Measurements from ENCODE around the gene MRPL58. TPM values are rescaled to one million over a fixed set of nuclear protein-coding genes. Genes with fewer than 3 reads are reported as not detected.
A peak's percentile ranks its signal among the peaks of the same experiment; 100 is the strongest.

The MRPL58 gene
- total RNA-seq, 1 donor from 2014 or later = 78.1 TPM

DNA sequence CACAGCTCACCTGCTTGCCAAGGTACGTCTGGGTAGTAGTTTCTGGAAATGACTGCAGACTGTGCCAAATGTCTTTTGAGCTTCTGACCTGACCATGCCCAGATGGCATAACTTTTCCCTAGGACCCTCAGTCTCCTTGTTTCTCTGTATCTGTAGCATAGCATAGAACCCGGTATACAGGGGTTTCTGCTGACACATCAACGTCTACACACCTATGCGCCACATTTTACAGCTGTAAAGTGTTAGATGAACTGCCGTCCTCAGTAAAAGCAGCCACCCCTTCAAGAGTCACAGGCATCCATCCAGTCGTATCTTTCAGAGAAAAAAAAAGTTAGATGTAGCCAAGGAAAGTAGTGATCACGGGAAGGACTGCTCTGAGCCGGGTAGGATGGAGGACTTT, 52.0 kb downstream of the MRPL58 start:
- no peak for DNase-seq (ENCODE audit: low spot score)
- intact Hi-C loops (cut with micrococcal nuclease) = loop anchor here (2.0 kb wide), 1 partner anchor 18 kb away; the partner anchor contains the start of genes ATP5PD and KCTD2
- no peak overlapping the region for H3K4me3 Mint-ChIP-seq
- H3K9me3 Mint-ChIP-seq = no peaks in the 10 kb centered on the region
- no peaks in the 10 kb centered on the region for H3K27me3 Mint-ChIP-seq (ENCODE audit: insufficient read depth)
- H3K36me3 Mint-ChIP-seq (ENCODE audit: low read depth) = peaks cover 35% of the 10 kb centered on the region
- no peak overlapping the region for H3K27ac Mint-ChIP-seq
- peaks cover 41% of the 10 kb centered on the region for H3K4me1 Mint-ChIP-seq (ENCODE audit: low read depth)

DNA sequence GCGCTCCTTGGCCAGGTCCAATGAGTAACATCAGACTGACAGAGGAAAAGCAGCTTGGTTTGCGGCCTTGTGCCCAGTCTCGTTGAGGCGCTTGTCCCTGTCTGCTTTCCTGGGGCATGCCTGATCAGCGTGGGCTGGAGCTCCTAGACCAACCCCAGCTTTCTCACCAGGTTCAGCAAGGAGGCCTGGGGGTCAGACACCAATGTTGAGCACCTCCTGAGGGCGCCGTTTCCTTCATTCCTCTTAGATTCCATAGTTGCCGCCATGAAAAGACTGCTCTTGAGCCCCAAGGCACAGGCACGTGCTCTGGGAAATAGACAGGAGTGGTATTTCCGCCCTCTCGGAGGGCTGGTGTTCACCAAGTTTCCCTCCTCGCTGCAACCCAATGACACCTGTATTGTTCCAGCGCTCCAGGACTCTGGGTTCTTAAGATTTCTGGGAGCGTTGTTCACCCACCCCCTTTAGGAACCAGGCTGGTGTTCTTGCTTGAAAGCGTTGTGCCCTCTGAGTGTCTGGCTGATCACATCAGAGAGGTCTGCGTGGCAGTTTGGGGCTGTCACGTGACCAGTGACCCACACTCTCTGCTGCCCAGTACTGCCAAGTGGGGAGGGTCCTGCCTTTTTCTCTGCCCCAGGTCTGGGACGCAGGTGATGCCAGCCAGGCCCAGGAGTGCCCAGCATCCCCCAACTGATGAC, 52.5 kb downstream of the MRPL58 start:
- Mint-ChIP-seq H3K36me3 (ENCODE audit: low read depth) (peaks cover 32% of the 10 kb centered on the region), H3K9me3 (no peaks in the 10 kb centered on the region), H3K27ac (peak overlapping the region; percentile 85), H3K4me3 (peak overlapping the region; percentile 11), H3K4me1 (ENCODE audit: low read depth) (peaks cover 35% of the 10 kb centered on the region), H3K27me3 (ENCODE audit: insufficient read depth) (no peaks in the 10 kb centered on the region)
- no peak for DNase-seq (ENCODE audit: low spot score)
- intact Hi-C loops (cut with micrococcal nuclease) = loop anchor here (1.0 to 5.0 kb wide), 3 partner anchors 18 to 42 kb away; partner anchors contain the start of genes ARMC7, ATP5PD and KCTD2

DNA sequence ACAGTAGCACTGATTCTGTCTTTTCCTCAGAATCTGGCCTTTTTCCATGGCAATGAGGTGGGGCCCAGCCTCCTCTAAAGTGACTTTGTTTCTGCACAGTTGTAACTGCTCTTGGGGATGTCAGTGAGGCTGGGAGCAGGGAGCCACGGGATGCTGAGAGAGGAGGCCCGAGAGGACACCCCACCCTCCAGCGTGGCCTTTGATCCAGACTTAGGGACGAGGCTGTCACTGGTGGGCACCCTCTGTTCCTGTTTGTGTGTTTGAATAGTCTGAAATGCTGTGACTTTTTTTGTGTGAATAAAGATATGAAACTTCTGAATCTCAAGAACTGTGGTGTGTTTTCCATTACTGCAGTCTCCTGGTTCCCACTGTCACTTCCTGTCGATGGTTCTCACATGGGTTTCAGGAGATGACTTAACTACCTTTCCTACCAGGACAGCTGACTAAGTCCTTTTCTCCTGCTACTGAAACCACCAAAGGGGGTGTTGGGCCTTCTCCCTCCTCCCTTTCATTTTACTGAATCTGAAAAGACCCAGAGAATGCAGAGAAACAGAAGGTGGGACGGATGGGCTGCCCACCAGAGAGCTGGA, 53.2 kb downstream of the MRPL58 start:
- Mint-ChIP-seq H3K36me3 (ENCODE audit: low read depth) (peaks cover 30% of the 10 kb centered on the region), H3K27ac (peak overlapping the region; percentile 85), H3K4me1 (ENCODE audit: low read depth) (peaks cover 34% of the 10 kb centered on the region), H3K9me3 (no peaks in the 10 kb centered on the region), H3K4me3 (peak overlapping the region; percentile 27), H3K27me3 (ENCODE audit: insufficient read depth) (no peaks in the 10 kb centered on the region)
- intact Hi-C loops (cut with micrococcal nuclease) = loop anchor here (1.0 to 5.0 kb wide), 3 partner anchors 19 to 42 kb away; partner anchors contain the start of genes ARMC7, ATP5PD and KCTD2
- DNase-seq (ENCODE audit: low spot score) = no peak

DNA sequence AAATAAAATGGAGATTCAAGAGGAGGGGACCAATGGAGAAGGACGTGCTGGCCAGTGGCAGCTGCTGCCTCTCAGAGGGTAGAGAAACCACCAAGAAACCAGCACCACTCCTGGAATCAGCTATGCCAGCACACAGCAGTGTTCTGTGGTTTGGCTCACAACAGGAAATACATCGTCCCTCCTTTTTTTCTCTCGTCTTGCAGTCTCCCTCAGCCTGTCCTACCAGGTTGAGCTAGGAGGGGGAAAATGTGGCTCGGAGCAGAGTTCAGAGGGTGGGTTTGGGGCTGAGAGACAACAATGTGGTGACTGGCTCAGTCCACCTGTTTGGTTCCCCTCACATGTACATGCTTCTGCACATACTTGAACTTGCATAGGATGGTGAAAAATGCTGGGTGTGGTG, 55.4 kb downstream of the MRPL58 start:
- H3K4me1 Mint-ChIP-seq (ENCODE audit: low read depth) = peaks cover 26% of the 10 kb centered on the region
- intact Hi-C loops (cut with micrococcal nuclease) = loop anchor here (5.0 kb wide), 1 partner anchor 39 kb away; the partner anchor contains the start of gene ARMC7
- H3K27ac Mint-ChIP-seq = peak overlapping the region; percentile 87
- H3K4me3 Mint-ChIP-seq = no peak overlapping the region
- H3K36me3 Mint-ChIP-seq (ENCODE audit: low read depth) = peaks cover 18% of the 10 kb centered on the region
- DNase-seq (ENCODE audit: low spot score) = peak; percentile 26
- H3K9me3 Mint-ChIP-seq = no peaks in the 10 kb centered on the region
- H3K27me3 Mint-ChIP-seq (ENCODE audit: insufficient read depth) = no peaks in the 10 kb centered on the region

DNA sequence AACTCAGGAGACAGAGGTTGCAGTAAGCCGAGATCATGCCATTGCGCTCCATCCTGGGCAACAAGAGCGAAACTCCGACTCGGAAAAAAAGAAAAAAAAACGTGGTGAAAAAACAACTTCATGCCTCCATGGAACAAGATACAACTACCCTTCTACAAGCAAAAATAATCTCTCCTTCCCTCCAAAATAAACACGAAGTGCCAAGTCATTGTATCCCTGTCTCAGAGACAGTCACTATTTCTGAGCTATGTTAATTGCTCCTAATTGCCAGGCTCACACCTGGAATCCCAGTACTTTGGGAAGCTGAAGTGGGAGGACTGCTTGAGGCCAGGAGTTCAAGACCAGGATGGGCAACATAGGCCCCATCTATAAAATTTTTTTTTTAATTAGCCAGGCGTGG, 56.3 kb downstream of the MRPL58 start:
- Mint-ChIP-seq H3K4me1 (ENCODE audit: low read depth) (peaks cover 26% of the 10 kb centered on the region), H3K36me3 (ENCODE audit: low read depth) (peaks cover 11% of the 10 kb centered on the region), H3K4me3 (no peak overlapping the region), H3K27ac (peak overlapping the region; percentile 13), H3K27me3 (ENCODE audit: insufficient read depth) (no peaks in the 10 kb centered on the region), H3K9me3 (no peaks in the 10 kb centered on the region)
- intact Hi-C loops (cut with micrococcal nuclease) = loop anchor here (5.0 kb wide), 1 partner anchor 39 kb away; the partner anchor contains the start of gene ARMC7
- DNase-seq (ENCODE audit: low spot score) = no peak

DNA sequence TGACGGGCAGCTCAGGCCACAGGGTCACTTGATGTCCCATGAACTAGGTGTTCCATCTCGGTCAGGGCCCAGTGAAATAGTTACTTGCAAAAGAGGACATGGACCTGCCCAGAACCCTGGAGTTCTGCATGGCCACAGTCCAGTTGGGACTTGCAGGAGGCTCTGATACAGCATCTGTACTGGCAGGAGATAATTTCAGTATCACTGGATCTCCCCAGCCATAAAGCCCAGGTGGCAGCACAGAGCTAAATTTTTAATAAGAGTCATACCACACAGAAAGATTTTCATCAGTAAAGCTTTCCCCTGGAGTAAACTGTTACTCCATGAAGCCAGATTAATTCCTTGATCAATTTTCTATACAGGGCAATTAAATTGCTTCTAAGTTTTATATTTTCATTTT, 57.3 kb downstream of the MRPL58 start:
- DNase-seq (ENCODE audit: low spot score) = no peak
- intact Hi-C loops (cut with micrococcal nuclease) = loop anchor here (5.0 kb wide), 1 partner anchor 38 kb away; the partner anchor contains the start of gene ARMC7
- Mint-ChIP-seq H3K27me3 (ENCODE audit: insufficient read depth) (no peaks in the 10 kb centered on the region), H3K4me3 (no peak overlapping the region), H3K9me3 (no peaks in the 10 kb centered on the region), H3K36me3 (ENCODE audit: low read depth) (peaks cover 5% of the 10 kb centered on the region), H3K4me1 (ENCODE audit: low read depth) (peaks cover 26% of the 10 kb centered on the region), H3K27ac (no peak overlapping the region)

Other genes with a start within 250 kb of the MRPL58 start
- gene NAT9, start 236.3 kb upstream of the MRPL58 start, total RNA-seq = 69.0 and 70.8 TPM in 2 replicates
- 0.02 and 0.34 TPM in 2 replicates for gene GRIN2C, start 152.8 kb upstream of the MRPL58 start, total RNA-seq
- 20.1 and 21.5 TPM in 2 replicates for gene FDXR, start 139.7 kb upstream of the MRPL58 start, total RNA-seq
- not detected in 2 replicates for gene FADS6, start 119.0 kb upstream of the MRPL58 start, total RNA-seq
- gene USH1G, start 89.4 kb upstream of the MRPL58 start, total RNA-seq = not detected in 2 replicates
- not detected in 2 replicates for gene OTOP2, start 88.4 kb upstream of the MRPL58 start, total RNA-seq
- gene OTOP3, start 76.8 kb upstream of the MRPL58 start, total RNA-seq = not detected in 2 replicates
- 0.29 and 0.31 TPM in 2 replicates for gene HID1, start 39.9 kb upstream of the MRPL58 start, total RNA-seq
- gene CDR2L, start 25.0 kb upstream of the MRPL58 start, total RNA-seq = 1.1 and 1.3 TPM in 2 replicates
- 152 and 165 TPM in 2 replicates for gene ATP5PD, start 34.3 kb downstream of the MRPL58 start, total RNA-seq
- 21.2 and 22.6 TPM in 2 replicates for gene KCTD2, start 34.6 kb downstream of the MRPL58 start, total RNA-seq
- gene SLC16A5, start 75.3 kb downstream of the MRPL58 start, total RNA-seq = 5.5 and 7.2 TPM in 2 replicates
- 11.6 and 13.0 TPM in 2 replicates for gene ARMC7, start 97.3 kb downstream of the MRPL58 start, total RNA-seq
- 80.0 and 80.1 TPM in 2 replicates for gene NT5C, start 119.1 kb downstream of the MRPL58 start, total RNA-seq
- 271 and 299 TPM in 2 replicates for gene JPT1, start 141.8 kb downstream of the MRPL58 start, total RNA-seq
- 649 and 656 TPM in 2 replicates for gene SUMO2, start 170.3 kb downstream of the MRPL58 start, total RNA-seq
- gene NUP85, start 193.0 kb downstream of the MRPL58 start, total RNA-seq = 122 and 129 TPM in 2 replicates
- 93.4 and 94.3 TPM in 2 replicates for gene GGA3, start 248.9 kb downstream of the MRPL58 start, total RNA-seq
- gene MRPS7, start 249.2 kb downstream of the MRPL58 start, total RNA-seq = 126 and 130 TPM in 2 replicates

Data from activated T-helper 1 cell treated with anti-CD3 and anti-CD28 coated beads, Interleukin-12 subunit alpha, Interleukin-12 subunit beta, Interleukin-2, Interleukin-4 antibody, amounts not matched to agents 30 ng/mL and 10 ng/mL and 1 ng/mL, durations not matched to agents 14 hours and 24 hours and 36 hours (primary cell).